Central memory CD4-positive, alpha-beta T cell (primary cell): ENCODE results near the gene CRYL1.

Experiments used
- DNase-seq: peaks from one replicate; pipeline ENCODE4 v3.0.0; 2022

The CRYL1 gene

DNA sequence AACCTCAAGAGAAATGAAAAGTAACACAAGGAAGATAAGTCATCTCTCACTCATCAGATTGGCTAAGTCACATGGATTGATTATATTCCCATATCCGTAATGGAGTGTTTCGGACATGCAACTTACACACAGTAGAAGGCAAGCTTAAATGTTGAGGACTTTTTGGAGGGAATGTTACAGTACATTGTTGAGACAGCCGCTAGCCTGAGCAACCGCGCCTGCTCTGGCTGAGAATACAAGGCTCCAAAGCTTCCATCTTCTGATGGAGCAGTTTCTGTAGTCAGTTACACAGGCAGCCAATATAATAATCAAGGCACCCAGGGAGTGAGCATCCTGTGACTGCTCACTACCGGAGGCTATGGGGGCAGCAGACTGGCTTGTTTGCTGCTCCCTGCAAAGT is 1.0 kb upstream of the CRYL1 start:
- DNase-seq, result no peak

DNA sequence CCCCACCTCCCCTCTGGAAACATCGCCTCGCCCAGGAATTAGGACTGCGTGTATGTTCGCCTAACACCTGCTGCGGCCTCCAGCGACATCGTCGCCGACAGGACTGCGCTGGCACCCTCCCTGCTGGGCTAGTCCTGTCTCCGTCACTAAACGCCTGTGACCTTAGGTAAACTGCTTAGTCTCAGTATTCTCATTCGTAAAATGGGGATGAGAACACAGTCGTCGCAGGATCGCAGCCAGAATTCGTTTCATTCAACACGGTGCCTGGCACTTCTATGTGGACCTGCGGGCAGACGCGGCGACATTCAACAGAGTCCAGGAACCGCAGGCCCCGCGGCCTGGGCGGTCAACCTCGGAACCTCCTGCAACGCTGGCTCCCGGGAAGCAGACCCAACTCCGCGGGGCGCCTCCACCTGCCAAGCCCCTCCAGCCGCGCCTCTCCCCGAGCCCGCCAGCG is 485 bp downstream of the CRYL1 start:
- DNase-seq, result peak; percentile 7

DNA sequence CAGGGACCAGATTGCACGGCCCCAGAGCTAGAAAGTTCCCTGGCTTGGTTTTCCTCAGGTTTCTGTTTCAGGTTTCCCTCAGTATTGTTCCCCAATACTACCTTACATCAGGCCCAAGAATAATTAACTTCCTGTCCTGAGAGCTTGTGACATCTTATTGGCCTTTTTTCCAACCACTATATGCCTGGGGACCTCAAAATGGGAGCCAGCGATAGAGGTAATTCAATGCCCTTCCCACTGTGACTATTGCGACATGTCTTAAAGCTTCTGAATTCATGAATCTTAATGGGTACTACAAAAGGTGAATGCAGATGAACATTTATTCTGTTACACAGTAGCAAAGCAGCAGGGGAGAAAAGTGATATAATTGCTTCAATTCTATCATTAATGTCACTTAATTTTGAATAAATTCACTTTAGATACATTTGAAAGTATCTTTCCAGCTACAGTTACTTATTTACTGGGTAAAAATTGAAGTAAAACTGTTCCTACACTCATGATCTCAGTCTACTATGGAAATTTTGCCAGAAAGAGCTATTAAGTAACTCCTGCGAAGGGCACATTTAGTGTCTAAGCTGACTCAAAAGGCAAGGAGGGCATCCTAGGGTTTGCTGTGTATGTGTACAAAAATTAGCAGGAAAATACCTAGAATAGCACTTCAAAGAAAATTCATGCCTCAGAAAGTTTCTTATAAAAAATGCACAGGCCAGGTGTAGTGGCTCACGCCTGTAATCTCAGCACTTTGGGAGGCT is 4.1 kb downstream of the CRYL1 start:
- no peak for DNase-seq

DNA sequence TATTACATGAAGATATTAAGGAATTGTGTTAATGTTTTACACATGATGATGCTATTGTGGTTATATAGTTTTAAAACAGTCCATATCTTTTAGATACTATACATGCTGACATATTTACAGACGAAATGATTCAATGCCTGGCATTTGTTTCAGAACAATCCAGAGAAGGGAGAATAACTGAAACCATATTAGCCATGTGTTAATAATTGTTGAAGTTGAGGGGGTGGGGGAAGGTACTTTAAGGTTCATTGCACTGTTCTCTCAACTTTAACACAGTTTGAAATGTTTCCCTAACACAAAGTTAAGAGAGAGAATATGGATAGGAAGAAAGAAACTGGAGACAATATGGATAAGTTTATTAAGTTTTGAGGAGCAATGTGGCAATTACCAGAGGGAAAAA is 5.8 kb downstream of the CRYL1 start:
- DNase-seq, result no peak

DNA sequence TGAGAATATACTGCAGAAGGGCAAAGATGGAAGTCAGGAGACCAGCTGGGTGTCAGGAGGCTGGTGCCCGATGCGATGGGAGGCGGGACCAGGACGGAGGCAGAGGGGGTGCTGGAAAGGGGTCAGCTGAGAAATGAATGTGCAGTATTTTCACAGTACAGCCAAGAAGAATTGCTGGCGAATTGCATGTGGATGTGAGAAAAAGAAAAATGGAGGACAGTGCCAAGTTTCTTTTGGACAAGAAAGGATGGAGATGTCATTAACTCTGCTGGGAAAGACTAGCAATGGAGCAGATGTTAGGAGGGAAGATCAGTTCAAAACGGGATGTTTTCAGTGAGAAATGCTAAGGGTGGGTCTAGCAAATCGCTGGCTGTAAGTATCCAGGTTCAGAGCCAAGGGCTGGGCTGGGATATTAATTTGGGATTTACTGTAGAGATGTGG is 7.0 kb downstream of the CRYL1 start:
- no peak for DNase-seq

DNA sequence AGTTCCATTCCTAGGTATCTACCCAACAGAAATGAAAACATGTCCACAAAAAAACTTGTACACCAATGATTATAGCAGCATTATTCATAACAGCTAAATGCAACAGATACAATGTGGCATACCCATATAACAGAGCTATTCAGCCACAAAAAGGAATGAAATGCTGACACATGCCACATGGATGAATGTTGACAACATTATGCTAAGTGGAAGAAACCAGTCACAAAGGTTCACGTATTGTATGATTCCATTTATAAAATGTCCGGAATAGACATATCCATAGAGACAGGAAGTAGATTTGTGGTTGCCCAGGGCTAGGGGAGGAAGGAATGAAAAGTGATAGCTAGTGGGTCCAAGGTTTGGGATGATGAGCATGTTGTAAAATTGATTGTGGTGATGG is 10.8 kb downstream of the CRYL1 start:
- DNase-seq, result no peak

DNA sequence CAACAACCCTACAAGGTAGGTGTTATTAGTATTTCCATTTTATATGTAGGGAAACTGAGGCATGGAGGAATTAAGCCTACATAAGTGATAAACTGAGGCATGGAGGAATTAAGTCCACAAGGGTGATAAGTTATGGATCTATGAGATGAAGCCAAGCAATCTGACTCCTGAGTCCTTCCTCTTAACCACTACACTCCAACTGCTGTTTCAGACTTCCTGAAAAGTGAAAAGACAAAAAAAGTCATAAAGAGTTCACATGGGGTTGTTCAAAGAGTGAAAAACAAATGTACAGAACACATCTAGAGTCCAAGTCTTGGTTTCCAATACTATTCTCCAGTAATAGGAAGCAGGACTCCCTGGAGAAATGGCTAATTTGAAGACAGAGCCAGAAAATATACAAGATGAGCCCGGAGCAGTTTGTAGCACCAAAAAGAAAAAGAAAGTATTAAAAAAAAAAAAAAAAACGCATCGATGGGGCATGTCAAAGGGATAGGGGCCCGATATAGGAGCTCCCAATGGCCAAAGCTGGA is 12.1 kb downstream of the CRYL1 start:
- no peak for DNase-seq

DNA sequence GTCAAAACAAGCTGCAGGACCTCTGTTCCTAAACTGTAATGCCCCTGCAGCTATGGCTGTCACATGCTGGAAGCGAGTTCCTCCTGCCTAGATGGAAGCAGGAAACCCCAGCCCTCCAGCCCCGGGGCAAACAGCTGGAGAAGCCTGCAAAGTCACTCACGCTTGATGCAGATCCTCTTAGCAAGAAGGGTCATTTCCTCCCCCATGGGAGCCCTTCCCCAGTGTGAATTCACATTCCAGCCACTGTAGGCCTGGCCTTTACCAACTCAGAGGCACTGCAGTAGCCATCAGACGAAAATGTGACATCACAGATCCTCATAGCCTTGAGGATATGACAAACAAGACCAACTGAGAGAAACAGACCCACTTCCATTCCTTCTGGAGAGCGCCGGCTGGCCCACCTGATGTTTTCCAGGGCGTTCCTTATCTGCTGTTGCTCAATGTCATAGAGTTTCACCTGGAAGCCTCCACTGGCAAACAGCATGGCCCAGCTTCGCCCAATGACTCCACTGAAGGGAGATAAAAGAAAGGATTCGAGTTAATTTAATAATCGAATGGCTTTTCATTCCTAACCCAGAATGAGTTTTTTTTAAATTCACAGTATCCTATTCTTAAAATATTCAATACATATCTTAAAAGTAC is 13.5 kb downstream of the CRYL1 start:
- no peak for DNase-seq

DNA sequence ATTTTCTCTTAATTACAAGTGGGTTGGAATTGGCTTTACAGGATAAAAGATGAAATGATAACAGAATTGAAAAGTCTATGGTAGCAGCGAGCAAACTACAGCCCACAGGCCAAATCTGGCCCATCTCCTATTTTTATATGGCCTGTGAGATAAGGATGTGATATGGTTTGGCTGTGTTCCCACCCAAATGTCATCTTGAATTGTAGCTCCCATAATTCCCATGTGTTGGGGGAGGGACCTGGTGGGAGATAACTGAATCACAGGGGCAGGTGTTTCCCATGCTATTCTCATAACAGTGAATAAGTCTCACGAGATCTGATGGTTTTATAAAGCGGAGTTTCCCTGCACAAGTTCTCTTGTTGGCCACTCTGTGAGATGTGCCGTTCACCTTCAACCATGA is 19.0 kb downstream of the CRYL1 start:
- DNase-seq, result no peak

DNA sequence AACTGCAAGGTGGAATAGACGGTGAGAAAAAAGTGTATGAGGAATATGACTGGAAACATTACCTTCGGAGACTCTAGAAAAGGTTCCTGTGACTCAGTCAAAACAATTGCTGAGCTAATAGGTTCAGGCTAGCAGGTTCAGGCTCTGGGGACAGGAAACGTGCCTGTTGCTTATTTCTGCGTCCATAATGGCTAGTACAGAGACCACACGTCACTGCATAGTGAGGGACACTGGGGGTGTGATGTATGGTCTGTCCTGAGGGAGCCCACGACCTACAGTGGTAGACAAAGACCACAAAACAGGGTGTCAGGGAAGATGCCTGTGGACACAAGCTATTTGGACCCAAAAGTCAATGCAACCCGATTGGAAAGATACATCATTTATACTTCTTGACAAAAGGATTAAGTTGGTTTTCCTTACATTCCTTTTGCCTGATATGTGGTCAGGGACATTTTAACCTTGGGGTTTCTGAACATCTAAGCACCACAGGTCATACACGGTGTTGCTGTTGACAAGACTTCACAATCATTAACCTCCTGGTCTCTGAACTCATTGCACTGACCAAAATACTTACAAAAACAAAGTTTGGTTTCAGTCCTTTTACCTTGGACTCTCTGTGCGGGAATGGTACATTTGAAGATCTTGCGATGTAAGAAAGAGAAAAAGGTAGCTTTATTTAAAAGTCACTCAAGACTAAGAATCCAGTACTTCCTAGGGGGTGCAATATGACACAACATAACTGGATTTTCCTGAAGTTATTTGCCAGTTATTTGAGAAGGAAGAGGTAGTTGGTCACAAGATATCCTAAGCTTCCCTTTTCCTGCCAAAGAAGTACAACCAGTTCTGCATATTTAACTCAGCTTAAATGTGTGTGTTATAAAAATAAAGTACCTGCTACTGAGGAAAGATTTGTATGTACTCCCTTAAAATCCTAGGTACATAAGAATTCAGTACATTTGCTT is 20.0 kb downstream of the CRYL1 start:
- no peak for DNase-seq

DNA sequence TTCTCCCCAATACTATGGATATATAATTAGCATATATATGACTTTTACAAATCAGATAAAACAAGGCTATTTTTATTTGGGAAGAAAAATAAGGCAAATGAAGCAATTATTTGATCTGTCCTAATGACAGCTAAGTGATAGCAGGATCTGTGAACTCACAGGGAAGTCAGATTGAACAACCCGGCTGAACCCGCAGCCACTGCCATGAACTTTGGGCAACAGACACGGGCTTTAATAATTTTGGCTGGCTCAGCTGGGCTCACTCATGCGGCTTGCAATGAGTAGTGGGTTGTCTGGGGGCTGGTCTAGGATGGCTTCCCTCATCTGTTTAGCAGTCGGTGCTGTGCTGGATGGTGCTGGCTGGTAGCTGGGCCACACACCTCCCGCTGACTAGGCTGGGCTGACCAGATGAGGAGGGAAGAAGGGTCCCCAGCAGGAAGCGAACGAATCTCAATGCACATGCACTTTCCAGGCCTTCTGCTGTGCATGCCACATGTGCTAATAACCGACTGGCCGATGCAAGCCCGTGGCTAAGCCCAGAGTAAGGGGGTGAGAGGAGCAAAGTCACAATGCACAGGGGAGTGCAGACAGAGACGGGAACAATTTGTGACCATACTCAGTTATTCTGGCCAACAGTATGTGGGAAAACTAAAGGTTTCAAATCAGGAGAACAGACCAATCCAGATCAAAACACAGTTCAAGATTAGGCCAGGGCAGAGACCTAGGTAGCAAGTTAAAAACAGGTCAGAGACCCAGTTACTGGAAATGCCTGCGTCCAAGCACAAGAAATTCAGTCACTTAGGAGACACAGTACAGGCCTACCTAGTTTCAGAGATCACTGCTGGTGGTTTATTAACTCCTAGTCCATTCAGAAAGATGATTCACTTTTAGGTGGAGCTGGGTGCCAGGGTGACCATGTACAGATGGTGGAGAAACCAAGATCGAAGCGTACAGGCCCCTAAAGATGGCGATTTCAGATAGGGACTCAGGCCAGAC is 22.3 kb downstream of the CRYL1 start:
- no peak for DNase-seq

DNA sequence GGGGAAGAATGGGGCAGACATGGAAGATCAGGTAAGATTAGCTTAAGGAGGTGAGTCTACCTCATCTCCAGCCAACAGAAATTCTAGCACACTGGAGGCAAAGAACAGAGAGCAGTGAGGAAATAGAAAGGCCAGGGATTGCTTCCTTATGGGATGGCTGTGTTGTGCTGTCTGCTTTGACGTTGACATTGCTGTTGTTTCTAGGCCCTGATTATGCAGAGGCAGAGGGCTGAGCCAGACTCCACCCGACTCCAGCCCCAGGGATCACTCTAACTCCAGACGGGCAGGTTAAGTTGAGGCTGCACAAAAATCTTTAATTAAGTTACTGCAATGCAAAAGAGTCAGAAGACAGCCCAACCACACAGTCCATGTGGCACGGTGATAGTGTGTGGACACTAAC is 24.1 kb downstream of the CRYL1 start:
- no peak for DNase-seq

DNA sequence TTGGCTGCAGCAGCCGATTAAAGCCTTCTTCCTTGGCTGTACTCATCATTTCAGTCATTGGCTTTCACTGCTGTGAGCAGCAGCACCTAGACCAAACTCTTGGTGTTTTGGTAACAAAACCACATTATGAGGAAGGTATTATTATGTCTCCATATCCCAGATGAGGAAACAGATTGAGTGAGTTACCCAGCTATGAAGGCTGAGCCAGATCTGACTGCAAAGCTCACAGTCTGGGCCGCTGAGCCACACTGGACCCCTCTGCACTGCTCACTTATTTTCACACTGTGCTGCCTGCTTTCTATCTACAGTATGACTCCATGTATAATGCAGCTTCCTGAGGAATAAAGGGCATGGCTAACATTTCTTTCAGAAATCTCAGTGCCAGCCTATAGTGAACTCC is 24.5 kb downstream of the CRYL1 start:
- no peak for DNase-seq

DNA sequence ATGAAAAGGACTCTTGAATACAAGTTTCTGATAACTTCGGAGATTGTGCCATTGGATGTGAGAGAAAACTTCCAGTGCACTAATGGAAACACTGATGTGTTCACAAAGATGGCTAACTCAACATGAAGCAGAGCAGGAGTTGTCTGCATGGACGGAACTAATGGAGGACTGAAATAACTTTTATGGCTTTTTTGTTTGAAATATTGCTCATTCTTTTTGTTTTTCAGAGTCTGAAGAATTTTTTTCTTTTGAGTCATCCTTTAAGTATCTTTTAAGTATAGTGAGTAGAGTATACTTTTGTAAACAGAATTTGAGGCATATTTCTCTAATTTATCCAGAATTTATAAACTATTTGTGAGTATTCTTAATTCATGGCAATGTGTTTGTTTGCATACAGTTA is 25.7 kb downstream of the CRYL1 start:
- no peak for DNase-seq

DNA sequence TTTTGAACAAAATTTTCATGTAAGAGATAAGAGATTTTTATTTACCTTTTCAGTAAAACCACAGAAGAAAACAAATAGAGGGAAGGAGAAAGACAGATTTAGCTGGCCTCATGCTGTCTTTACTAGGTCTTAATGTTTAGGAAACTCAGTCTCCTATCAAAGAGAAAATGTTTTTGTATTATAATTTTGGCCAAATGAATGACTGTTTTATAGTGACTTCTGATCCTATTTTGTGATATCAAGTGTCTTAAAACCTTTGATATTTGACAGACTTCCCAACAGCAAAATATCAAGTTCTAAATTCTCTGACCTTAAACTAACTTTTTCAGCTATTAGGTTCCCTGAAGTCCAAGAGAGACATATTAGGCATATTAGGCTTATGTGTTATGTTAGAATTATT is 27.0 kb downstream of the CRYL1 start:
- no peak for DNase-seq

DNA sequence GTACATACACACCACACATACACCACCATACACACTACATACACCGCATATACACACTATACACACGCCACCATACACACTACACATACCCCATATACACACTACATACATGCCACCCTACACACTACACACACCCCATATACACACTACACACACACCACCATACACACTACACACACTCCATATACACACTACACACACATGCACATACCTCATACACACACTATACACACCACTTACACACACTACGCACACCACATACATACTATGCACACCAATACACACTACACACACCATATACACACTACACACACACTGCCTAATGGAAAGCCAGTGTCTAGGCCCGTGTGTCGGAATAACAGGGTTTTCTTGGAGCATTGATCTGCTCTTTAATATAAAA is 27.5 kb downstream of the CRYL1 start:
- DNase-seq, result no peak

DNA sequence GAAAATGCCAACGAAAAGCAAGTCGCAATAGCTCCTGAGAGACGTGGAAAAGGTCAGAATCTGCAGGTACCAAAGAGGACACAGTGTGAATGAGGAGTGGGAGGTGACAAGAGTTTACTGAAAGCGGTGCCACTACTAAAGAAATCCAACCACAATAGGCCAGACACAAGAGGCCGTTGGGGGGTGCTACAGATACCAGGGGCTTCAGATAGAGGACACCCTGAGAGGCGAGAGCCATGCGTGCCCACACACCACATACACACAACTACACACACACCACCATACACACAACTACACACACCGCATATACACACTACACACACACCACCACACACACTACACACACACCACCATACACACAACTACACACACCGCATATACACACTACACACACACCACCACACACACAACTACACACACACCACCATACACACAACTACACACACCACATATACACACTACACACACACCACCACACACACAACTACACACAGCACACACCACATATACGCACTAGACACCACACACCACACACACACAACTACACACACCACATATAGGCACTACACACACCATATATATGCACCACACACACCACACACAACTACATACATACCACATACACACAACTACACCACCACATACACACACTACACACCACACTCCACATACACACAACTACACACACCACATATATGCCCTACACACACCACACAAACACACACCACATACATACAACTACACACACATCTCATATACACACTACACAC is 28.5 kb downstream of the CRYL1 start:
- DNase-seq, result no peak

DNA sequence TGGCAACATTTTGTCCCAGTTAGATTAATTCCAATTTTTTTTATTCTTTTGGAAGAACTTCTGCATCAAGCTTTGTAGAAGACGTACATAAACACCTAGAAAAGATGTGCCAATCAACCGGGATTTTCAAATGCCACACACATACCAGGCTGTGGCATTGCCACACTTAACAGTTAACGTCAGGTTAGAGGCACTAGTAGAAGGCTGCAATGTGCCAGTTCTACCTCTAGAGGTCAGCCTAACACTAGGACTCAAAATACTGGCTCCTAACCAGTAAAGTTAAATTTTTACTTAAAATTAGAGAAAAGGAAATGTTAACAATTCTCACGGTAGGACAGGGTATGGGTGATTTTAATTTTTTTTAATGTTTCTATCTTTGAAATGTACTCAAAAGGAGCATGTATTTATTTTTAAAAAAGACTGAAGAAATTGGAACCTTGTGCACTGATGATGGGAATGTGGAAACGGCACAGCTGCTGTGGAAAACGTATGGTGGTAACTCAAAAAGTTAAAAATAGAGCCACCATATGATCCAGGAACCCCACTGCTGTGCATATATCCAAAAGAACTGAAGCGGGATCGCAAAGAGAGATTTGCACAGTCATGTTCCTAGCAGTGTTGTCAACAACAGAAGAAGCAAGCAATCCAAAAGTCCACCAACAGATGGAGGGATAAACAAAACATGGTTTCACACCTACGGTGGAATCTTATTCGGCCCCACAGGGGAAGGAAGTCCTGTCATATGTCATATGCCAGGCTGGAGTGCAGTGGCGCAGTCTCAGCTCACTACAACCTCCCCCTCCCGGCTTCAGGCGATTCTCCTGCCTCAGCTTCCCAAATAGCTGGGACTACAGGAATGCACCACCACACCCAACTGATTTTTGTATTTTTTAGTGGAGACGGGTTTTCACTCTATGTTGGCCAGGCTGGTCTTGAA is 30.3 kb downstream of the CRYL1 start:
- peak; percentile 58 for DNase-seq

DNA sequence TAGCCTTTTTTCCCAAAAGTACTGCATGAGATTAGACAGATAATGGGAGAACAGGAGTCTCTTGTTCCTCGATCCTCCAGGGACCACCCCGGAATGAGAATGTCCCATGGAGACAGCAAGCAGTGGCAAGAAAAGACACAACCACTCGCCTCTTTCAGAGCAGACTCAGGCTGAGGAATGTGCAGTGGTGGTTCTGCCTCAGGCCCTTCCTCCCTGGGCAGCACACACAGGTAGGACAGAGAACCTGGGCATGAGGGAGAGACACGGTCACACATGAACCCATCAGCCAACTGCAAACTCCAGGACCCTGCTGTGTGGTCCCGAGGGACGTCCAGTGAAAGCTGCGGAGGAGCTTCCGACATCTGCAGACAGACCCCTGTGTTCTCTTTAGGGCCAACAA is 31.0 kb downstream of the CRYL1 start:
- no peak for DNase-seq

DNA sequence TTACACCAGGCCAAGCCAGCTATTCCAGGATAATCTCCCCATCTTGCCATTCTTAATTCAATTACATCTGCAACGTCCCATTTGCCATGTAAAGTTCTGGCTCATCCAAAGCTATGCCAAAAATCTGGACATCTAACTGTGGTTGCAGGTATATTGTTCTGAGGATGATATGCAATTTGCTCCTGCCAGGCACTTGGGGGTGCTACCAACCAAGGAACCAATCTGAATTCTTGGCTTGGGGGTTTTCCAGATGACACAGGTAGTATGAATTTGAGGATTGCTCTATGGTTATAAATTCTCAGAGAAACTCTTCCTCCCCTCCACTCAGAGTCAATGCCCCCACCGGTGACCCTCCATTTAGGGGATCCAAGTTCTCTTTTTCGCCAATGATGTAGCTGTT is 33.0 kb downstream of the CRYL1 start:
- DNase-seq, result peak; percentile 12
